GM18907 (cell line): ENCODE data around the gene RGMB.

Experiments
- ATAC-seq: cut with Tn5 transposase; IDR thresholded peaks from one replicate; pipeline ENCODE4 v1.9.1; 2021; ENCODE audit warnings: mild to moderate bottlenecking, moderate library complexity; ENCODE audit not compliant: unreplicated experiment

Gene RGMB

GRCh38 chr5:98767581-98767980, 5.9 kb upstream of the RGMB start:
- no peak for ATAC-seq

DNA sequence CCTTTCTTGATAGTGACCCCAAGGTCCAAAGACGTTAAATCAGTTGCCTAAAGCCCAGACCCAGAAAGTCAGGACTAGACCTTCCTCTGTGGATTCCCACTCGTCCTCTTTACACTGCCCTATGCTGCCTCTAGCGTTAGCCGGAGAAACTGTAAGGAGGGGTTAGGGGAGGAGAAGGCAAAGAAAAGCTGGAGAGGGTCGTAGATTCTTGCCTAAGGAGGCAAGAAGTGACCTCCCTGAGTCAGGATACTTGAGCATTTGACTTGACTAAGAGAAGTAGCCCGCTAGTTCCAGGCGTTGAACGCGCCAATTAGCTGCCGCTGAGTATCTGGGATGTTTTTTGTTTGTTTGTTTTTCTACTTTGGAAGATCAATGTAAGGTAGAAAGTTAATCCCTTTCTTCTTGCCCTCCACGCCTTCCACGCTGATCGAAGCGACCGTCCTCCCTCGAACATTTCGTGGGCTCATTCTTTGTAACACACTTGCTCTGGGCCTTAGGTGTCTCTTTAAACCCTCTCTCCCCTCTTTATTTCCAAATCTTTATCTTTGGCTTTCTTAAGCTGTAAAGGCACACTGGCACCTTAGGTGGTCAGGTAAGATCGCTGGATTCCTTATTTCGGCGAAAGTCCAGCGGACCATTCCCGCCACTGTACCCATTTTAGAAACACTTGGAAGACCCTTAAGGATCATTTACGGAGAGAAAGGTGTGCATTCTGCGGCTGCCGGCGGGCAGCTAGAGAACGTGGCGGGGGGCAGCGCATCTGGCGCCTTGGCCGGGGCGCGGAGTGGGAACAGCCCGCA, 5.1 kb upstream of the RGMB start:
- peak; percentile 47 for ATAC-seq

- no peak for ATAC-seq
Measured at GRCh38 chr5:98768960-98769209, 4.6 kb upstream of the RGMB start.

DNA sequence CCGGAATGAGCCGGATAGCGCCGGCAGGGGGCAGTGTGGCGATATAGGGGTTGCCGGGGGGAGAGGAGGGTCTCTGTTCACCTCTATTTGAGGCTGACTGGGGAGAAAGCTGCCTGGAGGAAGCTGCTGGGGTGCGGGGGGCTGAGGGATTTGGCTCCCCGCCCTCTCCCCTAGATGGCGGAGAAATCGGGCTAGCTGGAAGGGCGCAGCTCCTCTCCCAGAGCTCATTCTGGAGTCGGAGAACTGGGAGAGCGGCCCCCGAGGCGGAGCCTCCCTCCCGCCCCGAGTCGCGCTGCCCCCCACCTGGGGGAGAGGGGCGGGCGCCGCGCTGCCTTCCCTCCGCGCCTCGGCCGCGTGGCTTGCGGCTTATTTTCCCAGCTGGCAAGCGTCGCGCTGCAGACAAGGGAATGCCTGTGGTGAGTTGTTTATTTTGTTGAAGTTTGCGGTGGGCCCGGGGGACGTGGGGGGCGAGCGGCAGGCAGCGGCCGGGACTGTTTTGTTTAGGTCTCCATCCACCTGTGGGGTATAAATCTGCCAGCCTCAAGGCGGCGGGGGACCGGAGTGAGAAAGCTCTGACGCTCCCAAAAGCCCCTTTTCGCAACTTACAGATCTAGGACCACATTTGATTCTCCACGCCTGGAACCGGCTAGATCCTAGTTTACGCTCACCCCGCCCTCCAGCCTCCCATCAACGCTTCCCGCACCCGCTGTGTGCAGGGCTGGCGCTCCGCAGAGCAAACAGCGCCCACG, 4.1 kb upstream of the RGMB start:
- no peak for ATAC-seq

GRCh38 chr5:98769959-98770208, 3.6 kb upstream of the RGMB start:
- no peak for ATAC-seq

DNA sequence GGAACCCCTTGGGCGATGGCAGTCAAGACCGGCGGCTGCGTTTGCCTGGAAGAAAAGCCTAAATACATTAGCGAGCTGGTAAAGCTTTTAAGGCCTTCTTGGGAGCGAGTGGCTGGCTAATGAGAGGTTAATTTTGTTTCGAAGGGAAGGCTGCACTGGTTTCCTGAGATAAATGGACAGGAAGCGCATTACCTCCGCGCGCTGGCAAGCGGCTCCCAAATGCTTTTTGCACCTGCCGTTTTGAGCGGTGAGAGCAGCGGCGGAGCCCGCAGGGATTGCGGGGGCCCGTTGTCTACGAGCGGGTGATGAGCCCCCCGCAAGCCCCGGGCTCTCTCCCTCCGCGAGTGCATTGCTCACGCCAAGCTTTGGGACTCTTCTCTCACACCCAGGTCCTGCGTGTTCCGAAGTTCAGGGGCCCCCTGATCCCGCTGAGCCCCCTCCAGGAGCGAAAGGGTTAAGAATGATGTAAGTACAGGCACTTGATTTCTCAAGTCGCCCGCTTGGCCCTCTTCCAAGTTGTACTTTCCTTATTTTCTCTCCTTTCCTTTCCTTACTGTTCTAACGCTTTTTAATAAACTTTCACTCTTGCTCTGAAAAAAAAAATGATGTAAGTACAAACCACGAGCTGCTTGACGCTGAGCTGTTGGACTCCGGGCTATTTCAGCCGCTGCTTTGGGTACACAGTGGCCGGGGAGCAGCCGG, 3.1 kb upstream of the RGMB start:
- no peak for ATAC-seq

DNA sequence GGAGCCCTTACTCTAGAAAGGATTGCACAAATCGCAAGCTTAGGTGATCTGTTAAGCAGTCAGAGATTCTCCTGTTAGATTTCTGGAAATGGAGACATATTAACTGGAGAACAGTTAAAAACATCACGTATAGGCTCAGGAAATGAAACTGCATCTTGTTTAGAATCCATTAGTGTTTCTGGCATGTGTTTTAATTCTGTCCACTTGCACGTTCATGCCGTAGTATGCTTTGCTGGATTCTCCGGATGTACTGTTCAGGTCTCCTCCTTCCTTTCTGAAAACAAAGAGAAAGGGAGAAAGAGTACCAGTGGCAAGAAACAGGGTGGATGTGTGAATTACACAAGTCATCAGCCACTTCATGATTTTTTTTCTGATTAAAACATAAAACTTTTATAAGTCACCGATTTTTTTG, 2.5 kb upstream of the RGMB start:
- no peak for ATAC-seq

- ATAC-seq: no peak
Measured at GRCh38 chr5:98771382-98772109, 1.9 kb upstream of the RGMB start.

DNA sequence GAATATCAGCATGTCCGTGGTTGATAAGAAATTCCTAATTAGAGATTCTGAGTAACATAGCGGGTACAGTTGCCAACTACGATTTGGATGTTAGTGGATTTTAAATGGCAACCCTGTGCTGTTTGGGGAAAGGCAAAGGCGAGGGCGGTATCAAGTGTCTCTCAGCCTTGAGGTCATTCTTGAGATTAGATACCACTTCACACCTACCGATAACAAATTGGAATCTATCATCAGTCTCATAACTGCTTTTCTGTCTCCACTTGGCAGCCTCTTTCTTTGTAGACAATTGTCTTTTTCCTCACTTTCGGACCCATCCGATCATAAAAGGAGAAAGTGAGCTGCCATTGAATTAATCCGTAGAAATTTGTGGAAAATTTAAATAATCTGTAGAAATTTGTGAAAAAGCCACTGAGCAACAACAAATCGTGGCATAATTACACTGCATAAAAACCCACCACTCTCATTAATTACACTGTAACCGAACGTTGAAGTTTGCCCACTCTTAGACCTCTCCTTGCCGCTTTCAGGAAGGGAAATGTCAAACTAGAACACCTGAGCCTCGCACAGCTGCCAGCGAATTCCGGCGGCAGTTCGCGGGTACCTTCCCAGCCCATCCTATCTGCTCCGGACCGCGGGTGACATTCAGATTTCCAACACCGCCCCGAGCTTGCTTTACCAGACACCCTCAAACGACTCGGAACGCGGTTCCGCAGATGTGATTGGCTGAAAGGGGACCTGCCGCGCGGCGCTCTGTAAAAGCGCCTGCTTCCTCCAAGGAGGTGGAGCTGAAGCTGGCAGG, 849 bp upstream of the RGMB start:
- peak; percentile 18 for ATAC-seq

- no peak for ATAC-seq
Measured at GRCh38 chr5:98773214-98773463, 324 bp upstream of the RGMB start.

- ATAC-seq: peak; percentile 38
Measured at GRCh38 chr5:98774192-98775033, 950 bp downstream of the RGMB start.

DNA sequence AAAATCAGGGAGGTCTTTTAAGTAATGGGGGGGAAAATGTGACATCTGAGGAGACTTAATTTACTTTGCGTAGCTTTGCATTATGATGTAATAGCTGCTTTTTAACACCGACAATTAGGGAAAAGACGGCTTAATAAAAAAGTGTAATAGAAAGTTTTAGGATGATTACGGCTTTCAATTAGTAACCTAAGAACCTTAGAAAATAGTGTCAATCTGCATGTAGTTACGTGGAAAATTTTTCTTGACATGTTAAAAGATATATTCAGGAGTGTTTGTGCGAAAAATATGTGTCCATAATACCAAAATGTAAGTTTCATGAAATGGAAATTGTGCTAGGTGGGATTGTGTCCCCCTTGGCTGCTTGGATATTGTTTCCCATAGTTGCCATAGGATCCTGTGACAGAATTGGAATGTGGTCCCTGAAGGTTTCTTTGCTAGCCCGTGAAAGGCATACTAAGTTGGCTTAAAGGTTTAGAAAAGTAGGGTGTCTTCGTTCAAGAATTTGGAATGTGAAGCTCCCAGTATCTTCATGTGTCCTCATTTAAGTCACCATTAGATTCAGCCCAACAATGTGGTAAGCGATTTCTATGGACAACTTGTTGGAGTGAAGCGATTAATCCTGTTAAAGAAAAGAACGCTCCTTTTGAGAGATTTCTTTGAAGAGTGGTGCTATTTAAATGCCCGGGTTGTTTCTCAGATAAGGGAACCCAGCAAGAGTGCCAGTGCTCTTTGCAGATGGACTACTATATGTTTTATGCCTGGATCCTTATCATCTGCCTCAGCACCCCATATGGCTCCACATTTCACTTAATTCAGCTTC, 2.0 kb downstream of the RGMB start:
- no peak for ATAC-seq

- ATAC-seq: no peak
Measured at GRCh38 chr5:98776066-98776705, 2.7 kb downstream of the RGMB start.

- ATAC-seq: no peak
Measured at GRCh38 chr5:98777295-98777694, 3.8 kb downstream of the RGMB start.

GRCh38 chr5:98779264-98779877, 5.9 kb downstream of the RGMB start:
- ATAC-seq: no peak

GRCh38 chr5:98780390-98780789, 6.9 kb downstream of the RGMB start:
- ATAC-seq: peak; percentile 71

DNA sequence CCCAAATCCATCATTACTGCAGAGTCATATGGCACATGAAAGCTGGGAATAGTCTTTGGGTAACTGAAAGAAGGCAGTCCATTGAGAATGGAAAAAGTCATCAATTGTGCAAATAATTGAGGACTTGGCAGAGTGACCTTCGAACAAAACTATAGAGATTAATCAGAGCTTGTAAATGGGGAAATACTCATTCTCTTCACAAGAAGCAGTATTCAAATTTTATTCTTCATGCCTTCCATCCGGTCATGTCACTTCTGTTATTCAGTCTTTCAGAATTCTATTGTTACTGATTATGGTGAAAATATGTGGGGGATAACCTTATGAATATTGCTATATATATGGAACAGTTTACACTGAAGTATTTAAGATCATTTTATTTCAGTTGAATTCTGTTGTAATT, 8.1 kb downstream of the RGMB start:
- no peak for ATAC-seq

- ATAC-seq: no peak
Measured at GRCh38 chr5:98781964-98782363, 8.5 kb downstream of the RGMB start.
